ENCODE data around the gene NPIPB2. TPM values are rescaled to one million over a fixed set of nuclear protein-coding genes. Genes with fewer than 3 reads are reported as not detected.

Gene NPIPB2
- total and polyA plus RNA-seq, 4 experiments from 2014 or later: 1.8 to 16.0 (median 9.0) TPM; not detected in 1

DNA sequence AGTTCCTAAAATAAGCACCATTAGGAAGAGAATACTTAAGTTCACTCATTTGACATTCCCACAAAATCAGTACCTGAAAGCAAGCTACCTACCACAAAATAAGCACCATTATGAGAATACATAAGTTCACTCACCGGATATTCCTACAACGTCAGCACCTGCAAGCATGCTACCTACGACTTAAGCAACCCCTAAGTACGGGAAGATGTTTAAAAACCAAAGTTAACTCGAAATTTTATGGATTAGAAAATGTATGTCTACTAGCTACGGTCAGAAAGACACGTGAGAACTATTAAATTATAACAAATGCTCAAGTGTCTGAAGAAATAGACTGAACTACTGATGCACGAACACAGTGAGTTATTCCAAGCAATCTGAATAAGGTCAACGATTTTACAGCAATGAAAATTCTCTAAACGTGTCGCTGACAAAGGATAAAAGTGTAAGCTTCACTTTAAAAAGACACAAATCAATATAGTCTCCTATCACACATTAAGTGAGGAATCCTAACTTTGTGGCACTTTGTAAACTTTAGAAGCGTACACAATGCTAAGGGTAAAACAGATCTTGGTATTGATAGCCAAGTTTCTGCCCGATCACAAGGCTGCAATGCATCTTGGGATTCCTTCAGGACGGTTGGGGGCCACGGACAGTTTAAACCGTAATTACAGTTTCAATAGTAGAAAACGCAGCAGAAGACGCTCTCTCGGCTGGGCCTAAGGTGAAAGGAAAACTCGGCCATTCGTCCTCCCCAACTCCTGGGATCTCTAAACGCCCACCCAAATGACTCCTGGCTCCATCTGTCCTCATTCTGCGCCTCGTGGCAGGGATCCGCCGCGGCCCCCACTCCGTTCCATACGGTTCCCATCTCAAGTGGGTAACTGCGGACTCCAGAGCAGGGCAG, 27.4 kb downstream of the NPIPB2 start:
- H3K27me3 ChIP-seq (ENCODE audit: insufficient read depth, low read length): no peaks in the 10 kb centered on the region
- CTCF ChIA-PET (ENCODE audit: partially characterized antibody): interaction anchor here (0.9 kb wide), 1 partner anchor 46 kb away, joined by 3 read pairs; no protein-coding TSS in a partner anchor
- Mint-ChIP-seq H3K4me3 (peak overlapping the region; percentile 94 to 99 (median 96)), H3K9me3 (peaks cover 0 to 3% (median 0%) of the 10 kb centered on the region in 8 donors), H3K36me3 (peaks cover 8 to 38% of the 10 kb centered on the region in 2 donors), H3K27me3 (no peaks in the 10 kb centered on the region), H3K27ac (peak overlapping the region; percentile 95 to 100 (median 97)), H3K4me1 (peaks cover 32 to 57% (median 42%) of the 10 kb centered on the region in 4 donors)
- POLR2A ChIA-PET (ENCODE audit: partially characterized antibody): interaction anchor here (1.1 to 3.9 kb wide), 7 partner anchors 7 to 171 kb away, joined by 5 to 21 read pairs (median 10); partner anchors contain the start of genes SNX29, TXNDC11 and ZC3H7A
- peaks cover 48% of the 10 kb centered on the region for H3K4me1 ChIP-seq (ENCODE audit: insufficient read depth, low read length)
- H3K36me3 ChIP-seq (ENCODE audit: insufficient read depth, low read length): no peaks in the 10 kb centered on the region
- no peaks in the 10 kb centered on the region for H3K9me3 ChIP-seq (ENCODE audit: control insufficient read depth in 1 of 2, low read length in 2 of 2)
- DNase-seq: peak; percentile 49 to 65 (median 58)
- H3K27ac ChIP-seq (ENCODE audit: low read depth, low read length): peak overlapping the region; percentile 72
- intact Hi-C loops (cut with micrococcal nuclease): loop anchor here (2.0 to 10.0 kb wide), 7 partner anchors 14 to 888 kb away; partner anchors contain the start of genes CPPED1, SNX29, SOCS1 and TXNDC11
- H3K4me3 ChIP-seq (ENCODE audit: low read length in 2 of 2): peak overlapping the region; percentile 67 to 72

DNA sequence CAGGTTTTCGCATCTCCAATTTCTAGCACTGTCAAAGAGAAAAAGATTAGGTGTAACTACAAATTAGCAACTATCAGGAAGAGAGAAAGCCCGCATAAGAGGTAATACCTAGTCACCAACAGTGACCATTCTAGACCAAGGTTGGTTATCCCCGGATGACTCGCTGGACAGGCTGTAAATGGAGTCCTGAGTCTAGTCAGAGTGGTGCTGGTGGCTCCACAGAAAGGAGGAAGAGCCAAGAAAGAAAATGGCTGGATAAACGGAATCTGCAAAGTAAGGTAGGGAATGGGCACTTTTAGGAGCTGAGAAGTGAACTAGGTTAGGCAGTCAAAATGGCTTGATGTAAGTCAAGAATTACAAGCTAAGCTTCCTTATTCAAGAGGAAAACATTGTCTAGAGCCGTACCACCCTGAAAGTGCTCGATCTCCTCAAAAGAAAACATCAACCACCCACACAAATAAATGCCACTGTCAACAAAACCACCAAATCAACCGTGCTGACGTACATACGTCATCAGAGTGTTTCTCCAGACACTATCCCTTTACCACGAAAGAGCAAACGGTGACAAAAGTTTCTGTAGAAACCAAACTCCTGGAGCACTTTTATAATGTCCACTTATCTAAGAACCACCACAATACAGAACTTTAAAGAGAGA, 28.3 kb downstream of the NPIPB2 start:
- H3K9me3 Mint-ChIP-seq: peaks cover 0 to 3% (median 0%) of the 10 kb centered on the region in 8 donors
- DNase-seq: peak; percentile 71 to 86 (median 76)
- intact Hi-C loops (cut with micrococcal nuclease): loop anchor here (2.0 to 10.0 kb wide), 6 partner anchors 13 to 659 kb away; partner anchors contain the start of genes SNX29, SOCS1, TXNDC11 and ZC3H7A
- peak overlapping the region; percentile 94 to 99 (median 96) for H3K4me3 Mint-ChIP-seq
- Histone ChIP-seq H3K9me3 (ENCODE audit: control insufficient read depth in 1 of 2, low read length in 2 of 2) (no peaks in the 10 kb centered on the region), H3K4me3 (ENCODE audit: low read length in 2 of 2) (peak overlapping the region; percentile 67 to 72), H3K4me1 (ENCODE audit: insufficient read depth, low read length) (peaks cover 56% of the 10 kb centered on the region), H3K27me3 (ENCODE audit: insufficient read depth, low read length) (no peaks in the 10 kb centered on the region), H3K27ac (ENCODE audit: low read depth, low read length) (peak overlapping the region; percentile 72), H3K36me3 (ENCODE audit: insufficient read depth, low read length) (no peaks in the 10 kb centered on the region)
- ChIA-PET CTCF (ENCODE audit: partially characterized antibody) (interaction anchor here (0.9 to 1.0 kb wide), 2 partner anchors 47 to 506 kb away, joined by 3 read pairs; no protein-coding TSS in a partner anchor), POLR2A (ENCODE audit: partially characterized antibody) (interaction anchor here (1.1 to 3.9 kb wide), 4 partner anchors 13 to 171 kb away, joined by 5 to 21 read pairs (median 10); partner anchors contain the start of genes TXNDC11 and ZC3H7A)
- H3K27ac Mint-ChIP-seq: peak overlapping the region; percentile 95 to 100 (median 97)
- no peaks in the 10 kb centered on the region for H3K27me3 Mint-ChIP-seq
- H3K4me1 Mint-ChIP-seq: peaks cover 39 to 65% (median 50%) of the 10 kb centered on the region in 4 donors
- peaks cover 8 to 45% of the 10 kb centered on the region in 2 donors for H3K36me3 Mint-ChIP-seq

DNA sequence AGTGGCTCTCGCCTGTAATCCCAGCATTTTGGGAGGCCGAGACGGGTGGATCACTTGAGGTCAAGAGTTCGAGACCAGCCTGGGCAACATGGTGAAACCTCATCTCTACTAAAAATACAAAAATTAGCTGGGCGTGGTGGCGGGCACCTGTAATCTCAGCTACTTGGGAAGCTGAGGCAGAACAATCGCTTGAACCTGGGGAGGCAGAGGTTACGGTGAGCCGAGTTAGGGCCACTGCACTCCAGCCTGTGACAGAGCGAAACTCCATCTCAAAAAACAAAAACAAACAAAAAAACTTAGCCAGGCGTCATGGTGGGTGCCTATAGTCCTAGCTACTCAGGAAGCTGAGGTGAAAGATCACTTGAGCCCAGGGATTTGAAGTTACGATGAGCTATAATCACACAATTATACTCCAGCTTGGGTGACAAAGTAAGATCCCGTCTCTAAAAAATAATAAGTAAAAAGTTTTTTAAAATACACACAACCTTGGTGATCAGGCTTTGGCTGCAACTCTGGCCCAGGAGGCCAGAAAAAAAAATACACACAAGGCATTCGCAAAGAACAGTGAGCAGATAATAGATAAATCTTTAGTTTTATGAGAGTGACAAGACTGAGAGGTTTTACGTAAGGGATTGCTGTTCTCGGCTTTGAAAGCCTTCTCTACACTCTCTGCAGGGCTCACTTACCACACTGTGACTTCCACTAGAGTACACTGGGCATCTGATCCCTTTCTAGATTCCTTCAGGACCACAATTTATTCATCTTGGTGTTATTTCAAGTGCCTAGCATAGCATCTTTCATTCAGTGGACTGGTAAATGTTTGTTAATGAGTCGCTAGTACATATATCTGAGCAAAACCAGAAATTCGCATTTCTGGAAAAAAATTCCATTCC, 31.9 kb downstream of the NPIPB2 start:
- Histone ChIP-seq H3K9me3 (ENCODE audit: control insufficient read depth in 1 of 2, low read length in 2 of 2) (no peaks in the 10 kb centered on the region), H3K27me3 (ENCODE audit: insufficient read depth, low read length) (no peaks in the 10 kb centered on the region), H3K4me3 (ENCODE audit: low read length in 2 of 2) (no peak overlapping the region), H3K27ac (ENCODE audit: low read depth, low read length) (no peak overlapping the region), H3K4me1 (ENCODE audit: insufficient read depth, low read length) (peaks cover 74% of the 10 kb centered on the region), H3K36me3 (ENCODE audit: insufficient read depth, low read length) (peaks cover 5% of the 10 kb centered on the region)
- H3K27me3 Mint-ChIP-seq: no peaks in the 10 kb centered on the region
- CTCF ChIA-PET (ENCODE audit: partially characterized antibody): no interaction called here
- H3K4me3 Mint-ChIP-seq: peak overlapping the region in 4 of 8 donors; percentile 2 to 59 (median 30)
- peaks cover 23 to 55% of the 10 kb centered on the region in 2 donors for H3K36me3 Mint-ChIP-seq
- peaks cover 46 to 80% (median 66%) of the 10 kb centered on the region in 4 donors for H3K4me1 Mint-ChIP-seq
- no peak for DNase-seq
- peak overlapping the region in 2 of 7 donors; percentile 4 to 50 for H3K27ac Mint-ChIP-seq
- H3K9me3 Mint-ChIP-seq: no peaks in the 10 kb centered on the region
- POLR2A ChIA-PET (ENCODE audit: partially characterized antibody): no interaction called here
- intact Hi-C loops (cut with micrococcal nuclease): loop anchor here (10.0 kb wide), 1 partner anchor 655 kb away; the partner anchor contains the start of gene SOCS1

DNA sequence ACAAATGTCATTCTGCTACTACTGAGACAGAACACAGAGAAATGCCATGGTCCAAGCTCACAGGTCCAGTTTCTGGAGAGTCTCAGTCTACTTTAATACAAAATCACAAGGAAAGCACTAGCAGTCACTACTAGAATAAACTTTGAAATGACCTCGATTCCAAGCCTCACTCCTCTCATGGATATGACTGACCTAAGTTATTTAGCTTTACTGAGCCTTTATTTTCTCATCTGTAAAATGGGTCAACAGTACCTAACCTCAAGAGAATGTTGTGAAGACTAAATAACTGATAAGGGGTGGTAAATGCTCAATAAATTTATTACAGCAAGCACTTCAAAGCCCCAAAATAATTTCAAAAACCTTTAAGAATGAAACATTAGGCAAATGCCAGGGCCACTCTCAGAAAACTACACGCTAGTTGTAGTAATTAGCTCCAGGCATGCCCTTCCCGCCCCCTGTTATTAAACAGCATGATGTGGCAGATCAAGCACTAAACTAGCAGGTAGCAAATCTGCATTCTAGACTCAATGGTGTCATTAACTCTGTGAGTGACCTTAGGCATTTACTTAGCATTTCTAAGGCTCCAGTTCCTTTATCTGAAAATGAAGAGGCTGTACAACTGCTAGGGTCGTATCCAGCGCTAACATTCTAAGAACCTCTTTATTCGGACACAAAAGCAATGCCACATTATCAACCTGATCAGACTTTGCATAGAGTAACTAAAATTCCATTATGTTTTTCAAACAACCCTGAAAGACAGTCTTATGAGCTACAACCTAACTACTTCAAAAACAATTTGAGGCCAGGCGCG, 34.5 kb downstream of the NPIPB2 start:
- no peak overlapping the region for H3K27ac ChIP-seq (ENCODE audit: low read depth, low read length)
- no peaks in the 10 kb centered on the region for H3K27me3 Mint-ChIP-seq
- no peaks in the 10 kb centered on the region for H3K9me3 ChIP-seq (ENCODE audit: control insufficient read depth in 1 of 2, low read length in 2 of 2)
- H3K4me3 Mint-ChIP-seq: peak overlapping the region in 3 of 8 donors; percentile 26 to 46 (median 31)
- peaks cover 40 to 80% (median 59%) of the 10 kb centered on the region in 4 donors for H3K4me1 Mint-ChIP-seq
- peak overlapping the region in 2 of 7 donors; percentile 25 to 62 for H3K27ac Mint-ChIP-seq
- intact Hi-C loops (cut with micrococcal nuclease): no loop called here
- no peaks in the 10 kb centered on the region for H3K27me3 ChIP-seq (ENCODE audit: insufficient read depth, low read length)
- no peak for DNase-seq
- H3K9me3 Mint-ChIP-seq: no peaks in the 10 kb centered on the region
- peaks cover 5% of the 10 kb centered on the region for H3K36me3 ChIP-seq (ENCODE audit: insufficient read depth, low read length)
- no peak overlapping the region for H3K4me3 ChIP-seq (ENCODE audit: low read length in 2 of 2)
- POLR2A ChIA-PET (ENCODE audit: partially characterized antibody): interaction anchor here (2.2 kb wide), 1 partner anchor 9 kb away, joined by 10 read pairs; the partner anchor contains the start of gene GSPT1
- CTCF ChIA-PET (ENCODE audit: partially characterized antibody): no interaction called here
- H3K4me1 ChIP-seq (ENCODE audit: insufficient read depth, low read length): peaks cover 61% of the 10 kb centered on the region
- peaks cover 14 to 43% of the 10 kb centered on the region in 2 donors for H3K36me3 Mint-ChIP-seq

DNA sequence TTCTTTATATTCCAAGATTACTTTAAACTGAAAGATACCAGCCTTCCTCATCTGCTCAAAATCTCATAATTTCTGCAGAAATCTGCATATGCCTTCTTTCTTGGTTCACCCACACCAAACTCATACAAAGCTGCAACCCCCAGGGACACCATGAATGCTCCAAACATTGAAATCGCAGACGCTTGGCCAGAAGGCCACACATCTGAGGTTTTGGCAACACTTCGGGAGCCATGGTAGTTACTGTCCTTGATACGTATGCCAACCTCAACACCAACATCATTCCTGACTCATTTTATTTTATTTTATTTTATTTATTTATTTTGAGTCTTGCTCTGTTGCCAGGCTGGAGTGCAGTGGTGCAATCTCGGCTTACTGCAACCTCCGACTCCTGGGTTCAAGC, 37.9 kb downstream of the NPIPB2 start:
- Mint-ChIP-seq H3K27ac (peak overlapping the region in 3 of 7 donors; percentile 18 to 36 (median 18)), H3K9me3 (no peaks in the 10 kb centered on the region), H3K27me3 (no peaks in the 10 kb centered on the region), H3K36me3 (peaks cover 14 to 36% of the 10 kb centered on the region in 2 donors), H3K4me3 (no peak overlapping the region), H3K4me1 (peaks cover 36 to 75% (median 60%) of the 10 kb centered on the region in 4 donors)
- POLR2A ChIA-PET (ENCODE audit: partially characterized antibody): no interaction called here
- H3K36me3 ChIP-seq (ENCODE audit: insufficient read depth, low read length): peaks cover 5% of the 10 kb centered on the region
- intact Hi-C loops (cut with micrococcal nuclease): no loop called here
- H3K9me3 ChIP-seq (ENCODE audit: control insufficient read depth in 1 of 2, low read length in 2 of 2): no peaks in the 10 kb centered on the region
- no peak overlapping the region for H3K4me3 ChIP-seq (ENCODE audit: low read length in 2 of 2)
- DNase-seq: no peak
- no peak overlapping the region for H3K27ac ChIP-seq (ENCODE audit: low read depth, low read length)
- peaks cover 58% of the 10 kb centered on the region for H3K4me1 ChIP-seq (ENCODE audit: insufficient read depth, low read length)
- CTCF ChIA-PET (ENCODE audit: partially characterized antibody): no interaction called here
- no peaks in the 10 kb centered on the region for H3K27me3 ChIP-seq (ENCODE audit: insufficient read depth, low read length)

Measured in CD4-positive, alpha-beta memory T cell (primary cell).